H9 (cell line): Measurements from ENCODE around the gene ADARB2. TPM values are rescaled to one million over a fixed set of nuclear protein-coding genes. Genes with fewer than 3 reads are reported as not detected.

Experiments
- DNase-seq: peaks from one replicate; pipeline ENCODE4 v3.0.0-alpha.2; 2017
- H2AFZ ChIP-seq: one replicate; pipeline ENCODE4 v1.6.1; 2013; ENCODE audit warnings: mild to moderate bottlenecking, low read length, control low read depth, moderate library complexity
- H2AK5ac ChIP-seq: 2 replicates; pipeline ENCODE4 v1.6.1; 2013; ENCODE audit warnings: low read length, control low read depth, mixed read lengths; ENCODE audit not compliant: insufficient read length
- H2BK120ac ChIP-seq: one replicate; pipeline ENCODE4 v1.6.1; 2013; ENCODE audit warnings: low read depth, mild to moderate bottlenecking, low read length, control low read depth, inconsistent platforms; ENCODE audit not compliant: poor library complexity, severe bottlenecking
- H2BK12ac ChIP-seq: 2 replicates; pipeline ENCODE4 v1.6.1; 2013; ENCODE audit warnings: low read length, control low read depth, mixed read lengths, low read depth; ENCODE audit not compliant: insufficient read length
- H2BK15ac ChIP-seq: 2 replicates; pipeline ENCODE4 v1.6.1; 2013; ENCODE audit warnings: low read depth, low read length, control low read depth
- H2BK20ac ChIP-seq: one replicate; pipeline ENCODE4 v1.6.1; 2013; ENCODE audit warnings: low read depth, mild to moderate bottlenecking, low read length, control low read depth, inconsistent platforms; ENCODE audit not compliant: poor library complexity, severe bottlenecking
- H2BK5ac ChIP-seq: 2 replicates; pipeline ENCODE4 v1.6.1; 2013; ENCODE audit warnings: low read length, control low read depth, mixed read lengths; ENCODE audit not compliant: insufficient read length
- H3K14ac ChIP-seq: 2 replicates; pipeline ENCODE4 v1.6.1; 2013; ENCODE audit warnings: low read length, control low read depth; ENCODE audit not compliant: insufficient read depth
- H3K18ac ChIP-seq: 2 replicates; pipeline ENCODE4 v1.6.1; 2013; ENCODE audit warnings: low read depth, mild to moderate bottlenecking, mixed read lengths, low read length, control low read depth; ENCODE audit not compliant: insufficient read length
- H3K23ac ChIP-seq: 2 replicates; pipeline ENCODE4 v1.6.1; 2013; ENCODE audit warnings: low read length, control low read depth, mixed read lengths, low read depth; ENCODE audit not compliant: insufficient read length
- H3K23me2 ChIP-seq: 2 replicates; pipeline ENCODE4 v1.6.1; 2013; ENCODE audit warnings: low read depth, mild to moderate bottlenecking, mixed read lengths, low read length, control low read depth; ENCODE audit not compliant: insufficient read length, poor library complexity, severe bottlenecking
- H3K27ac ChIP-seq: 2 replicates; pipeline ENCODE4 v1.5.1; 2013; ENCODE audit warnings: low read length, control low read depth, mixed read lengths, low read depth; ENCODE audit not compliant: insufficient read length
- H3K27me3 ChIP-seq: 2 replicates; pipeline ENCODE4 v1.6.1; 2013; ENCODE audit warnings: low read length, control low read depth, inconsistent platforms; ENCODE audit not compliant: insufficient read depth
- H3K4ac ChIP-seq: 2 replicates; pipeline ENCODE4 v1.6.1; 2013; ENCODE audit warnings: low read depth, mild to moderate bottlenecking, control low read depth, inconsistent platforms, low read length, moderate library complexity
- H3K4me1 ChIP-seq: 2 replicates; pipeline ENCODE4 v1.6.1; 2013; ENCODE audit warnings: low read length, control low read depth, inconsistent platforms; ENCODE audit not compliant: insufficient read depth
- H3K4me2 ChIP-seq: 2 replicates; pipeline ENCODE4 v1.6.1; 2013; ENCODE audit warnings: low read length, control low read depth, mixed read lengths; ENCODE audit not compliant: insufficient read length, insufficient read depth
- H3K56ac ChIP-seq: 2 replicates; pipeline ENCODE4 v1.6.1; 2013; ENCODE audit warnings: low read depth, mild to moderate bottlenecking, mixed read lengths, low read length, control low read depth; ENCODE audit not compliant: insufficient read length
- H3K79me1 ChIP-seq: 2 replicates; pipeline ENCODE4 v1.6.1; 2013; ENCODE audit warnings: low read depth, mild to moderate bottlenecking, moderate library complexity, low read length, control low read depth, inconsistent platforms; ENCODE audit not compliant: insufficient read depth, poor library complexity, severe bottlenecking
- H3K79me2 ChIP-seq: 2 replicates; pipeline ENCODE4 v1.6.1; 2013; ENCODE audit warnings: low read length, control low read depth, inconsistent platforms; ENCODE audit not compliant: insufficient read depth
- H3K9ac ChIP-seq: 2 replicates; pipeline ENCODE4 v1.6.1; 2013; ENCODE audit warnings: low read length, control low read depth, mixed read lengths; ENCODE audit not compliant: insufficient read length; ENCODE audit errors: extremely low read depth
- H3K9me3 ChIP-seq: one replicate; pipeline ENCODE4 v1.6.1; 2013; ENCODE audit warnings: low read depth, low read length, inconsistent platforms; ENCODE audit not compliant: control insufficient read depth
- H3T11ph ChIP-seq: one replicate; pipeline ENCODE4 v1.6.1; 2013; ENCODE audit warnings: mild to moderate bottlenecking, low read length, control low read depth, inconsistent platforms
- H4K20me1 ChIP-seq: one replicate; pipeline ENCODE4 v1.6.1; 2013; ENCODE audit not compliant: control insufficient read depth, insufficient read length, insufficient read depth
- H4K5ac ChIP-seq: 2 replicates; pipeline ENCODE4 v1.6.1; 2013; ENCODE audit warnings: low read depth, mild to moderate bottlenecking, mixed read lengths, low read length, control low read depth; ENCODE audit not compliant: insufficient read length
- H4K8ac ChIP-seq: replicated peaks from 2 replicates; pipeline ENCODE4 v1.6.1; 2013; ENCODE audit warnings: low read length, control low read depth, mixed read lengths, low read depth; ENCODE audit not compliant: insufficient read length
- H4K91ac ChIP-seq: 2 replicates; pipeline ENCODE4 v1.6.1; 2013; ENCODE audit warnings: low read depth, mild to moderate bottlenecking, moderate library complexity, mixed read lengths, low read length, control low read depth; ENCODE audit not compliant: insufficient read length
- H3K27ac Mint-ChIP-seq, 3 experiments: 2 replicates in 2 of 3; 3 replicates in 1 of 3; pipeline ENCODE4 v1.8.0; 2020 to 2021; ENCODE audit warnings: mixed read lengths in 3 of 3, mild to moderate bottlenecking in 1 of 3, moderate library complexity in 1 of 3
- H3K27me3 Mint-ChIP-seq: 2 replicates; pipeline ENCODE4 v1.8.0; 2021; ENCODE audit warnings: low read depth, mild to moderate bottlenecking, moderate library complexity, mixed read lengths
- H3K36me3 Mint-ChIP-seq, 3 experiments: 2 replicates in 2 of 3; 3 replicates in 1 of 3; pipeline ENCODE4 v1.8.0; 2020 to 2021; ENCODE audit warnings: low read depth in 3 of 3, mixed read lengths in 3 of 3; ENCODE audit not compliant: insufficient read depth in 1 of 3
- H3K4me1 Mint-ChIP-seq, 2 experiments: 2 replicates each; pipeline ENCODE4 v1.8.0; 2020; ENCODE audit warnings: mixed read lengths in 2 of 2
- H3K4me3 Mint-ChIP-seq, 2 experiments: 2 replicates in 1 of 2; 3 replicates in 1 of 2; pipeline ENCODE4 v1.8.0; 2020 to 2021; ENCODE audit warnings: mild to moderate bottlenecking in 2 of 2, mixed read lengths in 2 of 2, moderate library complexity in 1 of 2
- H3K9me3 Mint-ChIP-seq, 2 experiments: 2 replicates in 1 of 2; 3 replicates in 1 of 2; pipeline ENCODE4 v1.8.0; 2020; ENCODE audit warnings: mild to moderate bottlenecking in 2 of 2, mixed read lengths in 2 of 2, moderate library complexity in 1 of 2
- WGBS: extraction: QIAGEN DNeasy Blood & Tissue Kit; methylation state at CpG from one replicate; pipeline ENCODE4 v1.1.7; 2013; ENCODE audit warnings: missing lambda C conversion rate, low lambda C conversion rate, mixed read lengths; ENCODE audit not compliant: insufficient read length; ENCODE audit errors: extremely low coverage; 5-methylcytosine and 5-hydroxymethylcytosine counted together
- total RNA-seq: library from RNA; stranded (reverse); gene quantifications from 2 replicates; pipeline ENCODE4 v1.2.1, GENCODE V29; 2021
- TF ChIP-seq, protein P1 (sequence below): fragments of 200-600 bp; sonication (generic); conservative IDR thresholded peaks from 3 replicates; pipeline ENCODE4 v1.8.0; 2021; ENCODE audit warnings: antibody characterized with exemption, mild to moderate bottlenecking

ADARB2 gene
- total RNA-seq, 1 experiment from 2014 or later = 0.87 TPM

DNA sequence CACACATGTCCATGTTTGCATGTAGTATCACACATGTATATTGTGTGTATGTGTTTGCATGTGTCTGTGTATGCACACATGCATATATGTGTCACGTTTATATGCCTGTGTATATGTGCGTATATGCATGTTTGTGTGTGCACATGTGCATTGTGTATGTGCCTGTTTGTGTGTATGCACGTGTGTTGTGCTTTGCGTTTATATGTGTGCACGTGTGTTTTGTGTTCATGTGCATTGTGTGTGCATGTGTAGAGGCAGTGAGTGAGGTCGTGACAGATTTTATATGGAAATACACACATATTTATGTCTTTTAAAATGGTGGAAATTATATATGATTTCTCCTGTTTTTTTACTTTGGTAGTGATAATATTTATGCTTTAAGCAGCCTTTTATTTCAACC lies 41.2 kb downstream of the ADARB2 start:
- Histone ChIP-seq H4K8ac (no peak overlapping the region), H3K9me3 (no peaks in the 10 kb centered on the region), H3K14ac (no peak overlapping the region), H2AFZ (no peak overlapping the region), H3K9ac (no peak overlapping the region), H3K79me2 (no peaks in the 10 kb centered on the region), H3K27ac (no peak overlapping the region), H3K56ac (no peak overlapping the region), H3K4me2 (no peak overlapping the region), H2BK20ac (no peak overlapping the region), H3K4ac (no peak overlapping the region), H3K18ac (no peak overlapping the region), H3K23ac (no peak overlapping the region), H3K4me1 (no peaks in the 10 kb centered on the region), H3K27me3 (no peaks in the 10 kb centered on the region), H2BK5ac (no peak overlapping the region), H4K20me1 (no peaks in the 10 kb centered on the region), H2BK15ac (no peak overlapping the region), H4K5ac (no peak overlapping the region), H3T11ph (no peak overlapping the region), H3K23me2 (no peaks in the 10 kb centered on the region), H3K79me1 (no peaks in the 10 kb centered on the region), H2BK12ac (no peak overlapping the region), H2BK120ac (no peak overlapping the region), H2AK5ac (no peak overlapping the region), H4K91ac (no peak overlapping the region)
- no peaks in the 10 kb centered on the region; a peak in 1 of 4 replicates for H3K4me1 Mint-ChIP-seq
- H3K36me3 Mint-ChIP-seq = no peaks in the 10 kb centered on the region; a peak in 2 of 7 replicates
- H3K27me3 Mint-ChIP-seq = no peaks in the 10 kb centered on the region; the same call in 1 of the 2 replicates
- H3K9me3 Mint-ChIP-seq = peaks cover 0 to 2% of the 10 kb centered on the region in 2 experiments; a peak in 2 of 5 replicates
- DNase-seq = no peak
- H3K4me3 Mint-ChIP-seq = no peak overlapping the region
- no peak overlapping the region for H3K27ac Mint-ChIP-seq
- TF ChIP-seq, protein P1, sequence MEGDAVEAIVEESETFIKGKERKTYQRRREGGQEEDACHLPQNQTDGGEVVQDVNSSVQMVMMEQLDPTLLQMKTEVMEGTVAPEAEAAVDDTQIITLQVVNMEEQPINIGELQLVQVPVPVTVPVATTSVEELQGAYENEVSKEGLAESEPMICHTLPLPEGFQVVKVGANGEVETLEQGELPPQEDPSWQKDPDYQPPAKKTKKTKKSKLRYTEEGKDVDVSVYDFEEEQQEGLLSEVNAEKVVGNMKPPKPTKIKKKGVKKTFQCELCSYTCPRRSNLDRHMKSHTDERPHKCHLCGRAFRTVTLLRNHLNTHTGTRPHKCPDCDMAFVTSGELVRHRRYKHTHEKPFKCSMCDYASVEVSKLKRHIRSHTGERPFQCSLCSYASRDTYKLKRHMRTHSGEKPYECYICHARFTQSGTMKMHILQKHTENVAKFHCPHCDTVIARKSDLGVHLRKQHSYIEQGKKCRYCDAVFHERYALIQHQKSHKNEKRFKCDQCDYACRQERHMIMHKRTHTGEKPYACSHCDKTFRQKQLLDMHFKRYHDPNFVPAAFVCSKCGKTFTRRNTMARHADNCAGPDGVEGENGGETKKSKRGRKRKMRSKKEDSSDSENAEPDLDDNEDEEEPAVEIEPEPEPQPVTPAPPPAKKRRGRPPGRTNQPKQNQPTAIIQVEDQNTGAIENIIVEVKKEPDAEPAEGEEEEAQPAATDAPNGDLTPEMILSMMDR = no peak
- no CpG with 5 or more reads among the region's 6 CpGs for WGBS
